WTC11 (cell line): ENCODE results near the gene LGR6. TPM values are rescaled to one million over a fixed set of nuclear protein-coding genes. Genes with fewer than 3 reads are reported as not detected.

Experiments
- ATAC-seq: fragments of 200-7000 bp; cut with Tn5 transposase; 2 replicates; pipeline ENCODE4 v1.10.0; 2021; ENCODE audit warnings: mild to moderate bottlenecking, moderate library complexity
- CTCF ChIA-PET: fragments of 300-600 bp; sonication (Branson Sonifier 250); formaldehyde crosslinking; loops from one replicate; lab custom pipeline; 2021; ENCODE audit warnings: antibody characterized with exemption; lab: Charles Lee
- POLR2A ChIA-PET: fragments of 350-600 bp; sonication (Branson Sonifier 250); formaldehyde crosslinking; loops from one replicate; lab custom pipeline; 2021; ENCODE audit warnings: antibody characterized with exemption; lab: Charles Lee
- DNase-seq: peaks from one replicate; pipeline ENCODE4 v3.0.0; 2021; ENCODE audit warnings: low spot score
- H3K27ac Mint-ChIP-seq: 2 replicates; pipeline ENCODE4 v1.8.0; 2021; ENCODE audit warnings: mixed read lengths
- H3K27me3 Mint-ChIP-seq: 2 replicates; pipeline ENCODE4 v1.8.0; 2021; ENCODE audit warnings: low read depth, mild to moderate bottlenecking, moderate library complexity, mixed read lengths
- H3K36me3 Mint-ChIP-seq: 2 replicates; pipeline ENCODE4 v1.8.0; 2021; ENCODE audit warnings: mixed read lengths
- H3K4me1 Mint-ChIP-seq: 2 replicates; pipeline ENCODE4 v1.8.0; 2022; ENCODE audit warnings: mixed read lengths
- H3K4me3 Mint-ChIP-seq: 2 replicates; pipeline ENCODE4 v1.8.0; 2021; ENCODE audit warnings: mild to moderate bottlenecking, moderate library complexity, mixed read lengths
- H3K9me3 Mint-ChIP-seq: 2 replicates; pipeline ENCODE4 v1.8.0; 2021; ENCODE audit warnings: mixed read lengths
- ATF1 ChIP-seq: sonication (generic); formaldehyde crosslinking; IDR thresholded peaks from 2 replicates; pipeline ENCODE4 v1.8.1; 2023; ENCODE audit warnings: mild to moderate bottlenecking, moderate library complexity, missing genetic modification reagents
- CREM ChIP-seq: sonication (generic); formaldehyde crosslinking; IDR thresholded peaks from 2 replicates; pipeline ENCODE4 v1.8.1; 2022; ENCODE audit warnings: mild to moderate bottlenecking, missing genetic modification reagents, moderate library complexity
- ELF4 ChIP-seq: sonication (generic); formaldehyde crosslinking; IDR thresholded peaks from 2 replicates; pipeline ENCODE4 v1.8.1; 2022; ENCODE audit warnings: low read depth, mild to moderate bottlenecking, moderate library complexity, missing genetic modification reagents
- FOXP1 ChIP-seq: sonication (generic); formaldehyde crosslinking; IDR thresholded peaks from 2 replicates; pipeline ENCODE4 v1.8.0; 2022; ENCODE audit warnings: missing genetic modification reagents, mild to moderate bottlenecking, moderate library complexity, borderline replicate concordance
- GRHL2 ChIP-seq: fragments of 250-450 bp; sonication (Bioruptor Pico); IDR thresholded peaks from 2 replicates; pipeline ENCODE4 v1.8.0; 2022; ENCODE audit warnings: mild to moderate bottlenecking, moderate library complexity; ENCODE audit not compliant: insufficient replicate concordance, severe bottlenecking
- JAZF1 ChIP-seq: fragments of 250-450 bp; sonication (Bioruptor Pico); IDR thresholded peaks from 2 replicates; pipeline ENCODE4 v1.9.0; 2021; ENCODE audit warnings: moderate library complexity, mild to moderate bottlenecking, inconsistent platforms
- OVOL2 ChIP-seq: fragments of 250-450 bp; sonication (Bioruptor Pico); IDR thresholded peaks from 2 replicates; pipeline ENCODE4 v1.9.0; 2021; ENCODE audit warnings: mild to moderate bottlenecking, borderline replicate concordance
- PREB ChIP-seq: sonication (generic); formaldehyde crosslinking; IDR thresholded peaks from 2 replicates; pipeline ENCODE4 v1.8.1; 2022; ENCODE audit warnings: mild to moderate bottlenecking, missing genetic modification reagents, moderate library complexity, borderline replicate concordance
- SOX15 ChIP-seq: fragments of 250-450 bp; sonication (Bioruptor Pico); IDR thresholded peaks from 2 replicates; pipeline ENCODE4 v1.9.0; 2021; ENCODE audit warnings: mild to moderate bottlenecking
- TP53 ChIP-seq: sonication (generic); formaldehyde crosslinking; IDR thresholded peaks from 2 replicates; pipeline ENCODE4 v1.8.1; 2023; ENCODE audit warnings: mild to moderate bottlenecking, missing genetic modification reagents
- ZNF219 ChIP-seq: sonication (generic); formaldehyde crosslinking; IDR thresholded peaks from 2 replicates; pipeline ENCODE4 v1.8.0; 2023; ENCODE audit warnings: missing genetic modification reagents, mild to moderate bottlenecking, borderline replicate concordance
- ZNF281 ChIP-seq: sonication (generic); formaldehyde crosslinking; IDR thresholded peaks from 2 replicates; pipeline ENCODE4 v1.8.0; 2023; ENCODE audit warnings: mild to moderate bottlenecking, missing genetic modification reagents
- ZNF416 ChIP-seq: fragments of 250-450 bp; sonication (Bioruptor Pico); IDR thresholded peaks from 2 replicates; pipeline ENCODE4 v1.9.0; 2021; ENCODE audit warnings: mild to moderate bottlenecking, inconsistent platforms
- ZNF425 ChIP-seq: fragments of 250-450 bp; sonication (Bioruptor Pico); conservative IDR thresholded peaks from 2 replicates; pipeline ENCODE4 v1.9.0; 2021; ENCODE audit warnings: mild to moderate bottlenecking
- ZNF671 ChIP-seq: fragments of 250-450 bp; sonication (Bioruptor Pico); IDR thresholded peaks from 2 replicates; pipeline ENCODE4 v1.8.0; 2021; ENCODE audit warnings: mild to moderate bottlenecking
- total RNA-seq: library from RNA; stranded (reverse); gene quantifications from 3 replicates; pipeline ENCODE4 v1.2.3, GENCODE V29; 2021
- TF ChIP-seq, protein P1 (sequence below): sonication (generic); formaldehyde crosslinking; conservative IDR thresholded peaks from 2 replicates; pipeline ENCODE4 v1.8.1; 2023; ENCODE audit warnings: mild to moderate bottlenecking, low read depth, missing genetic modification reagents, moderate library complexity
- TF ChIP-seq, protein P2 (sequence below): fragments of 250-450 bp; sonication (Bioruptor Pico); IDR thresholded peaks from 2 replicates; pipeline ENCODE4 v1.9.0; 2021; ENCODE audit warnings: mild to moderate bottlenecking
- TF ChIP-seq, protein P3 (sequence below): sonication (generic); formaldehyde crosslinking; IDR thresholded peaks from 2 replicates; pipeline ENCODE4 v1.8.0; 2023; ENCODE audit warnings: missing genetic modification reagents, mild to moderate bottlenecking, borderline replicate concordance

Gene LGR6
- total RNA-seq, 1 experiment from 2014 or later: 1.1 TPM

DNA sequence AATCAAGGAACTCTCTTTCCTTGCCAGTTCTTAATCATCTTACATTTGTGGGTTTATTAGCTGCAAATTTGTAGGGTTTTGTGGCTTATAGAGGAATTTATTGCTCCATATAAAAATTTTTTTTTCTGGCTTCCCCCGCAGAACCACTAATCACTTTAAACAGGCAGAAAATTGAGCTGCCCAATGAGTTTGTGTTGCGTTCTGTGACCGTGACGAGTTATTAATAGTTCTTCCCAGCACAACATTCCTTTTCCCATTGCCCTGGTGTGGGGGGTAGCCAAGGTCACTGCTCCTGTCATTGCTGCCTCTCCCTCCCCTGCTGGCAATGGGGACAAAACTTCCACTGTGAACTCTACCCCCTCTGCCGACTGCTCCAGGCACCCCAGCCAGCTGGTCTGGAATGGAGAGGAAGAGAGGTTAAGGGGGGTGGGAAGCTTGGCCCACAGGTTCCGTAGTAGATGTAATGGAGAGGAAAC is 93.1 kb downstream of the LGR6 start (continued):
- TF ChIP-seq, protein P1, sequence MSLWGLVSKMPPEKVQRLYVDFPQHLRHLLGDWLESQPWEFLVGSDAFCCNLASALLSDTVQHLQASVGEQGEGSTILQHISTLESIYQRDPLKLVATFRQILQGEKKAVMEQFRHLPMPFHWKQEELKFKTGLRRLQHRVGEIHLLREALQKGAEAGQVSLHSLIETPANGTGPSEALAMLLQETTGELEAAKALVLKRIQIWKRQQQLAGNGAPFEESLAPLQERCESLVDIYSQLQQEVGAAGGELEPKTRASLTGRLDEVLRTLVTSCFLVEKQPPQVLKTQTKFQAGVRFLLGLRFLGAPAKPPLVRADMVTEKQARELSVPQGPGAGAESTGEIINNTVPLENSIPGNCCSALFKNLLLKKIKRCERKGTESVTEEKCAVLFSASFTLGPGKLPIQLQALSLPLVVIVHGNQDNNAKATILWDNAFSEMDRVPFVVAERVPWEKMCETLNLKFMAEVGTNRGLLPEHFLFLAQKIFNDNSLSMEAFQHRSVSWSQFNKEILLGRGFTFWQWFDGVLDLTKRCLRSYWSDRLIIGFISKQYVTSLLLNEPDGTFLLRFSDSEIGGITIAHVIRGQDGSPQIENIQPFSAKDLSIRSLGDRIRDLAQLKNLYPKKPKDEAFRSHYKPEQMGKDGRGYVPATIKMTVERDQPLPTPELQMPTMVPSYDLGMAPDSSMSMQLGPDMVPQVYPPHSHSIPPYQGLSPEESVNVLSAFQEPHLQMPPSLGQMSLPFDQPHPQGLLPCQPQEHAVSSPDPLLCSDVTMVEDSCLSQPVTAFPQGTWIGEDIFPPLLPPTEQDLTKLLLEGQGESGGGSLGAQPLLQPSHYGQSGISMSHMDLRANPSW: no peak
- TF ChIP-seq ZNF425 (CRISPR knock-in tag) (no peak), ELF4 (CRISPR knock-in tag) (no peak), ZNF219 (CRISPR knock-in tag) (no peak), ZNF416 (CRISPR knock-in tag) (no peak), ZNF281 (CRISPR knock-in tag) (no peak), PREB (CRISPR knock-in tag) (no peak), OVOL2 (CRISPR knock-in tag) (no peak)

- H3K27me3 Mint-ChIP-seq: no peaks in the 10 kb centered on the region
- POLR2A ChIA-PET: no interaction called here
- H3K4me1 Mint-ChIP-seq: 0 out of 2 replicates have a peak, but pooled peaks cover 2% of the 10 kb centered on the region
- H3K27ac Mint-ChIP-seq: no peak overlapping the region
- H3K9me3 Mint-ChIP-seq: no peaks in the 10 kb centered on the region
- no peak overlapping the region for H3K4me3 Mint-ChIP-seq
- CTCF ChIA-PET: interaction anchor here (1.0 to 1.2 kb wide), 2 partner anchors 20 to 95 kb away, joined by 3 to 4 read pairs; no protein-coding TSS in a partner anchor
- ATAC-seq (no peak), DNase-seq (no peak)
- no peaks in the 10 kb centered on the region for H3K36me3 Mint-ChIP-seq
- TF ChIP-seq CREM: no peak
- TF ChIP-seq FOXP1 (CRISPR knock-in tag): no peak
- TF ChIP-seq, protein P2, sequence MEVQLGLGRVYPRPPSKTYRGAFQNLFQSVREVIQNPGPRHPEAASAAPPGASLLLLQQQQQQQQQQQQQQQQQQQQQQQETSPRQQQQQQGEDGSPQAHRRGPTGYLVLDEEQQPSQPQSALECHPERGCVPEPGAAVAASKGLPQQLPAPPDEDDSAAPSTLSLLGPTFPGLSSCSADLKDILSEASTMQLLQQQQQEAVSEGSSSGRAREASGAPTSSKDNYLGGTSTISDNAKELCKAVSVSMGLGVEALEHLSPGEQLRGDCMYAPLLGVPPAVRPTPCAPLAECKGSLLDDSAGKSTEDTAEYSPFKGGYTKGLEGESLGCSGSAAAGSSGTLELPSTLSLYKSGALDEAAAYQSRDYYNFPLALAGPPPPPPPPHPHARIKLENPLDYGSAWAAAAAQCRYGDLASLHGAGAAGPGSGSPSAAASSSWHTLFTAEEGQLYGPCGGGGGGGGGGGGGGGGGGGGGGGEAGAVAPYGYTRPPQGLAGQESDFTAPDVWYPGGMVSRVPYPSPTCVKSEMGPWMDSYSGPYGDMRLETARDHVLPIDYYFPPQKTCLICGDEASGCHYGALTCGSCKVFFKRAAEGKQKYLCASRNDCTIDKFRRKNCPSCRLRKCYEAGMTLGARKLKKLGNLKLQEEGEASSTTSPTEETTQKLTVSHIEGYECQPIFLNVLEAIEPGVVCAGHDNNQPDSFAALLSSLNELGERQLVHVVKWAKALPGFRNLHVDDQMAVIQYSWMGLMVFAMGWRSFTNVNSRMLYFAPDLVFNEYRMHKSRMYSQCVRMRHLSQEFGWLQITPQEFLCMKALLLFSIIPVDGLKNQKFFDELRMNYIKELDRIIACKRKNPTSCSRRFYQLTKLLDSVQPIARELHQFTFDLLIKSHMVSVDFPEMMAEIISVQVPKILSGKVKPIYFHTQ (CRISPR knock-in tag): no peak
- TF ChIP-seq TP53 (CRISPR knock-in tag): no peak
- TF ChIP-seq JAZF1 (CRISPR knock-in tag): no peak
- no peak for TF ChIP-seq GRHL2
- no peak for TF ChIP-seq SOX15 (CRISPR knock-in tag)
- TF ChIP-seq PREB (CRISPR knock-in tag): no peak
- no peak for TF ChIP-seq ATF1 (CRISPR knock-in tag)
- TF ChIP-seq, protein P3, sequence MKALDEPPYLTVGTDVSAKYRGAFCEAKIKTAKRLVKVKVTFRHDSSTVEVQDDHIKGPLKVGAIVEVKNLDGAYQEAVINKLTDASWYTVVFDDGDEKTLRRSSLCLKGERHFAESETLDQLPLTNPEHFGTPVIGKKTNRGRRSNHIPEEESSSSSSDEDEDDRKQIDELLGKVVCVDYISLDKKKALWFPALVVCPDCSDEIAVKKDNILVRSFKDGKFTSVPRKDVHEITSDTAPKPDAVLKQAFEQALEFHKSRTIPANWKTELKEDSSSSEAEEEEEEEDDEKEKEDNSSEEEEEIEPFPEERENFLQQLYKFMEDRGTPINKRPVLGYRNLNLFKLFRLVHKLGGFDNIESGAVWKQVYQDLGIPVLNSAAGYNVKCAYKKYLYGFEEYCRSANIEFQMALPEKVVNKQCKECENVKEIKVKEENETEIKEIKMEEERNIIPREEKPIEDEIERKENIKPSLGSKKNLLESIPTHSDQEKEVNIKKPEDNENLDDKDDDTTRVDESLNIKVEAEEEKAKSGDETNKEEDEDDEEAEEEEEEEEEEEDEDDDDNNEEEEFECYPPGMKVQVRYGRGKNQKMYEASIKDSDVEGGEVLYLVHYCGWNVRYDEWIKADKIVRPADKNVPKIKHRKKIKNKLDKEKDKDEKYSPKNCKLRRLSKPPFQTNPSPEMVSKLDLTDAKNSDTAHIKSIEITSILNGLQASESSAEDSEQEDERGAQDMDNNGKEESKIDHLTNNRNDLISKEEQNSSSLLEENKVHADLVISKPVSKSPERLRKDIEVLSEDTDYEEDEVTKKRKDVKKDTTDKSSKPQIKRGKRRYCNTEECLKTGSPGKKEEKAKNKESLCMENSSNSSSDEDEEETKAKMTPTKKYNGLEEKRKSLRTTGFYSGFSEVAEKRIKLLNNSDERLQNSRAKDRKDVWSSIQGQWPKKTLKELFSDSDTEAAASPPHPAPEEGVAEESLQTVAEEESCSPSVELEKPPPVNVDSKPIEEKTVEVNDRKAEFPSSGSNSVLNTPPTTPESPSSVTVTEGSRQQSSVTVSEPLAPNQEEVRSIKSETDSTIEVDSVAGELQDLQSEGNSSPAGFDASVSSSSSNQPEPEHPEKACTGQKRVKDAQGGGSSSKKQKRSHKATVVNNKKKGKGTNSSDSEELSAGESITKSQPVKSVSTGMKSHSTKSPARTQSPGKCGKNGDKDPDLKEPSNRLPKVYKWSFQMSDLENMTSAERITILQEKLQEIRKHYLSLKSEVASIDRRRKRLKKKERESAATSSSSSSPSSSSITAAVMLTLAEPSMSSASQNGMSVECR (CRISPR knock-in tag): no peak
- no peak for TF ChIP-seq ZNF671 (CRISPR knock-in tag)
These were observed 93.6 kb downstream of the LGR6 start for GRCh38 chr1:202287196-202287595.
